ENCODE data around the gene GUCY1A2. TPM values are rescaled to one million over a fixed set of nuclear protein-coding genes. Genes with fewer than 3 reads are reported as not detected.
"Not testable (repeated sequence)": the region's sequence is repeated elsewhere in the genome, so short reads cannot be mapped to it uniquely, and the experiment has no call there.

Gene GUCY1A2
- 1.4 and 2.8 TPM in 2 replicates for total RNA-seq

GRCh38 chr11:107018219-107018901 is at the start of gene GUCY1A2:
TSS of gene GUCY1A2 (minus strand) at chr11:107018476. CDS start at chr11:107018055, 421 bp downstream.
- DNase-seq (ENCODE audit: extremely low read depth, low read depth, low spot score) = no peak

GRCh38 chr11:107054391-107054790 is 36.1 kb upstream of the GUCY1A2 start:
- no peak for DNase-seq (ENCODE audit: extremely low read depth, low read depth, low spot score)

- not testable (repeated sequence) for DNase-seq (ENCODE audit: extremely low read depth, low read depth, low spot score)
These were observed 33.1 kb upstream of the GUCY1A2 start for GRCh38 chr11:107051332-107051731.

GRCh38 chr11:107050899-107051298 is 32.6 kb upstream of the GUCY1A2 start:
- not testable (repeated sequence) for DNase-seq (ENCODE audit: extremely low read depth, low read depth, low spot score)

GRCh38 chr11:107050121-107050520 is 31.8 kb upstream of the GUCY1A2 start:
- no peak for DNase-seq (ENCODE audit: extremely low read depth, low read depth, low spot score)

- no peak for DNase-seq (ENCODE audit: extremely low read depth, low read depth, low spot score)
These were observed 26.2 kb upstream of the GUCY1A2 start for GRCh38 chr11:107044503-107044902.

GRCh38 chr11:107043242-107044006 is 25.1 kb upstream of the GUCY1A2 start:
- DNase-seq (ENCODE audit: extremely low read depth, low read depth, low spot score) = no peak

GRCh38 chr11:107042748-107043147 is 24.5 kb upstream of the GUCY1A2 start:
- DNase-seq (ENCODE audit: extremely low read depth, low read depth, low spot score) = no peak

GRCh38 chr11:107041088-107041444 is 22.8 kb upstream of the GUCY1A2 start:
- no peak for DNase-seq (ENCODE audit: extremely low read depth, low read depth, low spot score)

- DNase-seq (ENCODE audit: extremely low read depth, low read depth, low spot score) = no peak
These were observed 22.3 kb upstream of the GUCY1A2 start for GRCh38 chr11:107040433-107041087.

GRCh38 chr11:107025673-107026072 is 7.4 kb upstream of the GUCY1A2 start:
- DNase-seq (ENCODE audit: extremely low read depth, low read depth, low spot score) = no peak

- no peak for DNase-seq (ENCODE audit: extremely low read depth, low read depth, low spot score)
These were observed 2.3 kb upstream of the GUCY1A2 start for GRCh38 chr11:107020594-107020993.

- no peak for DNase-seq (ENCODE audit: extremely low read depth, low read depth, low spot score)
These were observed 722 bp upstream of the GUCY1A2 start for GRCh38 chr11:107018902-107019493.

GRCh38 chr11:107017433-107018218 is 650 bp downstream of the GUCY1A2 start:
- no peak for DNase-seq (ENCODE audit: extremely low read depth, low read depth, low spot score)

GRCh38 chr11:107017104-107017432 is 1.2 kb downstream of the GUCY1A2 start:
- no peak for DNase-seq (ENCODE audit: extremely low read depth, low read depth, low spot score)

- no peak for DNase-seq (ENCODE audit: extremely low read depth, low read depth, low spot score)
These were observed 3.4 kb downstream of the GUCY1A2 start for GRCh38 chr11:107014871-107015270.

- no peak for DNase-seq (ENCODE audit: extremely low read depth, low read depth, low spot score)
These were observed 6.3 kb downstream of the GUCY1A2 start for GRCh38 chr11:107011977-107012376.

- no peak for DNase-seq (ENCODE audit: extremely low read depth, low read depth, low spot score)
These were observed 9.1 kb downstream of the GUCY1A2 start for GRCh38 chr11:107009190-107009589.

GRCh38 chr11:107006076-107006833 is 12.0 kb downstream of the GUCY1A2 start:
- DNase-seq (ENCODE audit: extremely low read depth, low read depth, low spot score) = no peak

GRCh38 chr11:106999196-106999595 is 19.1 kb downstream of the GUCY1A2 start:
- DNase-seq (ENCODE audit: extremely low read depth, low read depth, low spot score) = no peak
